Measurements from ENCODE around the gene CAB39.

The CAB39 gene

DNA sequence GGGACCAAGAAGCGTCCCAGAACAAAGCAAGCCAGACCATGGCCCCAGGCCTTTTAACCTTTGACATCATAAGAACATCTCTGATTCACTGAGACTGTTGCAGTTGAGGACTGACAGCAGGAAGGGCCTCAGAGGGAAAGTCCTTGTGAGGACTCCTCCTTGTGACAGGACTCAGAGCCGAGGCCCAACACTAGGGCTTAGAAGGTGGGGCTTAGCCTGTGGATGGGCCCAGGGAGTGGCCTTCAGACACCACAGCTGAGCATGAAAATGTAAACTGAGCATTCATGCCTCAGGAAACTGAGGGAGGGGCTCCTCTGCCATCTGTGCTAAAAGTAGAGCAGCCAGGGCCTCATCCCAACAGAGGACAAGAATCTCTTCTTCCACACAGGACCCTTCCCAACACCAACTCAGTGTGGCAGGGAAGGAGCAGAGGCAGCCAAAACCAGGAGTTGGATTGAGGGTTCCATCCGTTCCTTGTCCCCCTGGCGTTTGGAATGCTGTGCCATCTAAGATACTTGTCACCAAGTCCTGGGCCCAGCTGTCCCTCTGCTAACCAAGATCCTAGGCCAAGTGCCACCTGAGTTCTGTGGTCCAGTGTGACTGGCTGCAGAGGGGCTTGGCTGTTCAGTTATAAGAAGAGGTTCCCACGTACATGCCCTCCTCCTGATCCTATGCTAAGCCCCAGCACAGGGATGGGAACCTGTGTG lies 37.5 kb upstream of the CAB39 start:
- no peak for DNase-seq (ENCODE audit: low read depth)
- no peak overlapping the region for H3K4me3 ChIP-seq (ENCODE audit: low read depth, low read length)
- TF ChIP-seq, protein P1, sequence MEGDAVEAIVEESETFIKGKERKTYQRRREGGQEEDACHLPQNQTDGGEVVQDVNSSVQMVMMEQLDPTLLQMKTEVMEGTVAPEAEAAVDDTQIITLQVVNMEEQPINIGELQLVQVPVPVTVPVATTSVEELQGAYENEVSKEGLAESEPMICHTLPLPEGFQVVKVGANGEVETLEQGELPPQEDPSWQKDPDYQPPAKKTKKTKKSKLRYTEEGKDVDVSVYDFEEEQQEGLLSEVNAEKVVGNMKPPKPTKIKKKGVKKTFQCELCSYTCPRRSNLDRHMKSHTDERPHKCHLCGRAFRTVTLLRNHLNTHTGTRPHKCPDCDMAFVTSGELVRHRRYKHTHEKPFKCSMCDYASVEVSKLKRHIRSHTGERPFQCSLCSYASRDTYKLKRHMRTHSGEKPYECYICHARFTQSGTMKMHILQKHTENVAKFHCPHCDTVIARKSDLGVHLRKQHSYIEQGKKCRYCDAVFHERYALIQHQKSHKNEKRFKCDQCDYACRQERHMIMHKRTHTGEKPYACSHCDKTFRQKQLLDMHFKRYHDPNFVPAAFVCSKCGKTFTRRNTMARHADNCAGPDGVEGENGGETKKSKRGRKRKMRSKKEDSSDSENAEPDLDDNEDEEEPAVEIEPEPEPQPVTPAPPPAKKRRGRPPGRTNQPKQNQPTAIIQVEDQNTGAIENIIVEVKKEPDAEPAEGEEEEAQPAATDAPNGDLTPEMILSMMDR (IDR thresholded peaks at IDR 0.05; ENCODE audit: control insufficient read depth, extremely low read depth, insufficient read depth): no peak

DNA sequence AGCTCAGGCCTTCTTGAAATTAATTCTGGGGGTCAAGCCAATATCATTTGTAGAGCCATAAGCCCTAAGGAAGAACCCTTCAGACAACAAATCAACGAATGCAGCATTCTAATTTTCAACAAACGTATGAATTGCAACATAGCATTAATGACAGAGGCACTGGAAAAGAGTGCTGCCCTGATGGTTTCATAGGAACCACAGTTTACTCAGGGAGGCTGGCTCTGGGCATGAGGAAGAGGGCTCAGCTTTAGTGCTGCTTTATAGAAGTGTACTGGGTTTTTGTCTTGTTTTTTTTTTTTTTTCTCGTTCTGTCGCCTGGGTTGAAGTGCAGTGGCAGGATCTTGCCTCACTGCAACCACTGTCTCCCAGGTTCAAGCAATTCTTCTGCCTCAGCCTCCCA lies 36.1 kb upstream of the CAB39 start:
- no peak for DNase-seq (ENCODE audit: low read depth)
- no peak overlapping the region for H3K4me3 ChIP-seq (ENCODE audit: low read depth, low read length)
- TF ChIP-seq, protein P1 (IDR thresholded peaks at IDR 0.05; ENCODE audit: control insufficient read depth, extremely low read depth, insufficient read depth): no peak

DNA sequence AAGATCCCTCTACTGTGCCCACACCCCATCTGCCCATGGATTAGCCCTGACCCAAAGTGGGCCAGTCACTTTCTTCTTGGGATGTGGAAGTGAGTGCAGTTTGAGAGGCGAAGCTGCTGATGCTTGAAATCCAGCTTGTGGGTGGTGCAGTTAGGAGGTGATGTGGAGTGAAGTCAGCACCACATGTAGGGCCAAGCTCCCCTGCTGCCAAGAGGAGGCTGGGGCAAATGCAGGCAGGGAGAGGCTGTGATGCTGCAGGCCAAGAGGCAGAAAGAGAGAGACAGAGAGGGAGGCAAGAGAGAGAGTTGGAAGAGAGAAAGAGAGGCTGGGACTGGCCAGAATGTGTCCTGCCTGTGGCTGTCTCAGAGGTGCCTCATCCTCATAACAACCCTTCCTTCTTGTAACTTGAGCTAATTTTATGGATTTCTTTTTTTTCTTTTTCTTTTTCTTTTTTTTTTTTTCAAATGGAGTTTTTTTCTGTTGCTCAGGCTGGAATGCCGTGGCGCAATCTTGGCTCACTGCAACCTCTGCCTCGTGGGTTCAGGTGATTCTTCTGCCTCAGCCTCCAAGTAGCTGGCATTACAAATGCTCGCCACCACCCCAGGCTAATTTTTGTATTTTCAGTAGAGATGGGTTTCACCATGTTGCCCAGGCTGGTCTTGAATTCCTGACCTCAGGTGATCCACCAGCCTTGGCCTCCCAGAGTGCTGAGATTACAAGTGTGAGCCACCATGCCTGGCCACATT lies 35.3 kb upstream of the CAB39 start:
- H3K4me3 ChIP-seq (ENCODE audit: low read depth, low read length): no peak overlapping the region
- DNase-seq (ENCODE audit: low read depth): no peak
- TF ChIP-seq, protein P1 (IDR thresholded peaks at IDR 0.05; ENCODE audit: control insufficient read depth, extremely low read depth, insufficient read depth): no peak

DNA sequence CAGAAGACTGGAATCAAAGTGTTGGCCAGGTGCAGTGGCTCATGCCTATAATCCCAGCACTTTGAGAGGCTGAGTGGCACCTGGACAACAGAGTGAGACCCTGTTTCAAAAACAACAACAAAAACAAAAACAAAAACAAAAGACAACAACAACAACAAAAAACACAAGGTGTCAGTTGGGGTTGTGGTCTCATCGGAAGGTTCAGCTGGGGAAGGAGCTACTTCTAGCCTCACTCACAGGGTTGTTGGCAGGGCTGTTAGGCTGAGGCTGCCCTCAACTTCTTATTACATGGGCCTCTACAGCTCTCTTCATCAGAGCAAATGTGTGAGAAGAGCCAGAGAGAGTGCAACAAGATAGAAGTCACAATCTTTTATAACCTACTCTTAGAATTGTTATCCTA lies 34.6 kb upstream of the CAB39 start:
- H3K4me3 ChIP-seq (ENCODE audit: low read depth, low read length): no peak overlapping the region
- TF ChIP-seq, protein P1 (IDR thresholded peaks at IDR 0.05; ENCODE audit: control insufficient read depth, extremely low read depth, insufficient read depth): no peak
- DNase-seq (ENCODE audit: low read depth): no peak

DNA sequence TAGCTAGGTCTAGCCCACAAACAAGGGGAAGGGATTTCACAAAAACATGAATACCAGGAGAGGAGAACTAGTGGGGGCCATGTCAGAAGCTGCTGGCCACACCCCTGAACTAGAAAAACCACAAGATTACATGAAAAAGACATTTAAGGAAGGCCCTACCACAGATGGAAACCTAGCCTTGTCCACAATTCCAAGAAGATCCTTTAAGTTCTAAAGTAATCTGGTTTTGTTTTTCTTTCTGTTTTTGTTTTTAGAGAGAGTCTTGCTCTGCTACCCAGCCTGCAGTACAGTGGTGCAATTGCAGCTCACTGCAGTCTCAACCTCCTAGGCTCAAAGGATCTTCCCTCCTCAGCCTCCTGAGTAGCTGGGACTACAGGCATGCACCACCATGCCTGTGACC lies 34.2 kb upstream of the CAB39 start:
- H3K4me3 ChIP-seq (ENCODE audit: low read depth, low read length): no peak overlapping the region
- no peak for DNase-seq (ENCODE audit: low read depth)
- TF ChIP-seq, protein P1 (IDR thresholded peaks at IDR 0.05; ENCODE audit: control insufficient read depth, extremely low read depth, insufficient read depth): no peak

DNA sequence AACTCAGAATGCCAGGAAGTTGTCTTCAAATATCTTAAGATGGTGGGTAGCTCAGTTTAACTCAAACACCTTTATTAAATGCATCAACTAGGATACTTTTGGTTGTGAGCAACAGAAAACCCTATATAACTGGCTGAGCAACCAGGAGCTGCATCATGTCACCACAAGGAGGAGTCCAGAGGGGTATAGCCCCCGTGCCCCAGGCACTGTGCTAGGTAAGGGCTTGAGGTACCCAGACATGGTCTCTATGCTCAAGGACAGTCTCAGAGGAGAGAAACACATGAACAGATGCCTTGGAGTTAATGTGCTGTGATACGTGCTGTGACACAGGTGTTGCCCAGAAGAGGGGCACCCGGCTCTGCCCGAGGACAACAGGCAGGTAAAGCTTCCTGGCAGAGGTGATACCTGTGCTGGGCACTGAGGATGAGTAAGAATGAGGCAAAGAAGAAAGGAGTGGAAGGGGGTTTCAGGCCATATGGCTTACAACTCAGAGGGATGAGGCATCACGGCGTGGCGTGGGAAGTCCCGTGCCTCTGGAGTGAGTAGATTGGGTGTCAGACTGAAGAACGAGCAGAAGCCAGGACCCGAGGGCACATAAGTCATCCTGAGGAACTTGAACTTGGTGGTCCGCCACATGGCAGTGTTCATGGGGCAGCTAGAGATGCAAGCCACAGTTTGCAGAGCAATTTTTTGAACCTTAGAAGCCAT lies 32.0 kb upstream of the CAB39 start:
- no peak for DNase-seq (ENCODE audit: low read depth)
- TF ChIP-seq, protein P1 (IDR thresholded peaks at IDR 0.05; ENCODE audit: control insufficient read depth, extremely low read depth, insufficient read depth): no peak
- H3K4me3 ChIP-seq (ENCODE audit: low read depth, low read length): no peak overlapping the region

All from LNCaP clone FGC (cell line).